Keratinocyte (primary cell): ENCODE data around the gene DEUP1. TPM values are rescaled to one million over a fixed set of nuclear protein-coding genes. Genes with fewer than 3 reads are reported as not detected.

Experiments used
- DNase-seq: peaks from one replicate; pipeline ENCODE4 v3.0.0-alpha.2; 2011; ENCODE audit warnings: low read depth, missing footprints, low spot score
- FAIRE-seq: peaks from 2 replicates; lab custom pipeline; 2011; peaks lifted over from hg19 to GRCh38; lab: Jason Lieb, UNC
- H2AFZ ChIP-seq: 2 replicates; pipeline ENCODE4 v1.6.0; 2012; ENCODE audit warnings: low read length, control low read depth, inconsistent platforms; ENCODE audit not compliant: control insufficient read depth
- H3K27ac ChIP-seq: 2 replicates; pipeline ENCODE4 v1.5.1; 2011; ENCODE audit warnings: low read length; ENCODE audit not compliant: control insufficient read depth, insufficient read depth
- H3K27me3 ChIP-seq: 3 replicates; pipeline ENCODE4 v1.6.0; 2011; ENCODE audit warnings: low read length; ENCODE audit not compliant: control insufficient read depth, insufficient read depth; ENCODE audit errors: extremely low read depth
- H3K36me3 ChIP-seq, 2 experiments: 2 replicates in 1 of 2; 3 replicates in 1 of 2; pipeline ENCODE4 v1.5.1; 2011; ENCODE audit warnings: low read length in 2 of 2, mild to moderate bottlenecking in 1 of 2; ENCODE audit not compliant: control insufficient read depth in 2 of 2, insufficient read depth in 2 of 2; ENCODE audit errors: extremely low read depth in 1 of 2
- H3K4me1 ChIP-seq: 3 replicates; pipeline ENCODE4 v1.5.1; 2011; ENCODE audit warnings: low read length; ENCODE audit not compliant: control insufficient read depth, insufficient read depth; ENCODE audit errors: extremely low read depth
- H3K4me2 ChIP-seq: 3 replicates; pipeline ENCODE4 v1.6.0; 2011; ENCODE audit warnings: low read depth, low read length; ENCODE audit not compliant: control insufficient read depth, insufficient read depth; ENCODE audit errors: extremely low read depth
- H3K4me3 ChIP-seq, 3 experiments: fragments of 200-600 bp in 1 of 3; sonication (generic) in 1 of 3; 2 replicates in 2 of 3; 3 replicates in 1 of 3; pipeline ENCODE4 v1.5.1; 2011 to 2016; ENCODE audit warnings: low read length in 3 of 3, mild to moderate bottlenecking in 3 of 3, control low read depth in 2 of 3, inconsistent platforms in 1 of 3, low read depth in 1 of 3, mixed read lengths in 1 of 3, mixed run types in 1 of 3, moderate library complexity in 1 of 3; ENCODE audit not compliant: control insufficient read depth in 2 of 3, insufficient read depth in 2 of 3; ENCODE audit errors: extremely low read depth in 1 of 3
- H3K79me2 ChIP-seq: 2 replicates; pipeline ENCODE4 v1.6.0; 2012; ENCODE audit warnings: low read length; ENCODE audit not compliant: control insufficient read depth, insufficient read depth
- H3K9ac ChIP-seq: 3 replicates; pipeline ENCODE4 v1.6.0; 2011; ENCODE audit warnings: low read length; ENCODE audit not compliant: control insufficient read depth, insufficient read depth; ENCODE audit errors: extremely low read depth
- H3K9me1 ChIP-seq: 3 replicates; pipeline ENCODE4 v1.6.0; 2011; ENCODE audit warnings: low read length; ENCODE audit not compliant: control insufficient read depth, insufficient read depth; ENCODE audit errors: extremely low read depth
- H3K9me3 ChIP-seq: 2 replicates; pipeline ENCODE4 v1.5.1; 2012; ENCODE audit warnings: low read depth, low read length; ENCODE audit not compliant: control insufficient read depth
- H4K20me1 ChIP-seq: 3 replicates; pipeline ENCODE4 v1.6.0; 2011; ENCODE audit warnings: low read length; ENCODE audit not compliant: control insufficient read depth, insufficient read depth; ENCODE audit errors: extremely low read depth
- EZH2 ChIP-seq: IDR thresholded peaks from one replicate; pipeline ENCODE4 v1.6.1; 2012; ENCODE audit warnings: inconsistent platforms, mild to moderate bottlenecking, low read length, moderate library complexity
- dilution Hi-C: fragments of 300-500 bp; cut with MboI; formaldehyde crosslinking; loops from one replicate; pipeline ENCODE4 v1.7.0; 2020; ENCODE audit warnings: low sequenced_read_pairs; ENCODE audit not compliant: extremely low pct_ligation_motif_present
- polyA plus RNA-seq, 5 experiments: library from polyadenylated mRNA; depleted of rRNA in 3 of 5; stranded (reverse) in 3 of 5; stranded (forward) in 1 of 5; unstranded in 1 of 5; fragments of >200 nt; gene quantifications; 1 replicate in 1 of 5; 2 replicates in 3 of 5; 3 replicates in 1 of 5; pipeline versions ENCODE4 v1.2.1 to v1.2.3, GENCODE V29; 2011 to 2012; ENCODE audit warnings: missing spikeins in 2 of 5, low read depth in 1 of 5, low replicate concordance in 1 of 5
- TF ChIP-seq, protein P1 (sequence below), 3 experiments: IDR thresholded peaks in 1 of 3; conservative IDR thresholded peaks in 1 of 3; optimal IDR thresholded peaks in 1 of 3; 2 replicates in 2 of 3; 3 replicates in 1 of 3; pipeline versions ENCODE3 to v1.5.1; 2011; ENCODE audit warnings: low read length in 3 of 3, mild to moderate bottlenecking in 3 of 3, moderate library complexity in 2 of 3, control low read depth in 1 of 3, inconsistent platforms in 1 of 3; ENCODE audit not compliant: insufficient read depth in 2 of 3; ENCODE audit errors: extremely low read depth in 1 of 3

DEUP1 gene
- polyA plus RNA-seq, 1 donor (not counting 4 experiments of a cell fraction or from before 2014, with no cell fraction given): 0.12 TPM

DNA sequence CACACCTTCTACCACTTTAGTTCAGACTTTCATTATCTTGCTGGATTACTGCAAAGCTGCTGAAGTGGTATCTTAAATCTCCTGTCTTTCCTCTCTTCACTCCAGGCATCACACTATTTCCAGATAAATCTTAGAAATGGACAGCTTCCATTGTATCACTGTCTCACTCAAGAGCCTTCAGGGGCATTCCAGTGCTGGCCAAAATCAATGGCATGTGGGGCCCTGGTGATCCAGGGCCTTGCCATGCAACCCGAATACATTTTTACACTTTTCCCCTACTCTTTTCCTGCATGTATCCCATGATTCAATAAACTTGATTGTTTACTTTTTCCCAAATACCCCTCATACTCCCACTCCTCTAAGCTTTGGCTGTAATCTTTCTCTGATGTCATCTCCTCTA lies 39.4 kb upstream of the DEUP1 start:
- Histone ChIP-seq H3K27me3 (no peaks in the 10 kb centered on the region), H3K4me2 (no peak overlapping the region), H3K9me3 (no peaks in the 10 kb centered on the region), H3K9me1 (no peaks in the 10 kb centered on the region), H3K4me1 (no peaks in the 10 kb centered on the region), H3K27ac (no peak overlapping the region), H3K79me2 (no peaks in the 10 kb centered on the region), H3K9ac (no peak overlapping the region), H4K20me1 (no peaks in the 10 kb centered on the region), H3K4me3 (no peak overlapping the region), H3K36me3 (no peaks in the 10 kb centered on the region), H2AFZ (no peak overlapping the region)
- no peak for FAIRE-seq
- dilution Hi-C loops: no loop called here
- no peak for DNase-seq
- TF ChIP-seq, protein P1, sequence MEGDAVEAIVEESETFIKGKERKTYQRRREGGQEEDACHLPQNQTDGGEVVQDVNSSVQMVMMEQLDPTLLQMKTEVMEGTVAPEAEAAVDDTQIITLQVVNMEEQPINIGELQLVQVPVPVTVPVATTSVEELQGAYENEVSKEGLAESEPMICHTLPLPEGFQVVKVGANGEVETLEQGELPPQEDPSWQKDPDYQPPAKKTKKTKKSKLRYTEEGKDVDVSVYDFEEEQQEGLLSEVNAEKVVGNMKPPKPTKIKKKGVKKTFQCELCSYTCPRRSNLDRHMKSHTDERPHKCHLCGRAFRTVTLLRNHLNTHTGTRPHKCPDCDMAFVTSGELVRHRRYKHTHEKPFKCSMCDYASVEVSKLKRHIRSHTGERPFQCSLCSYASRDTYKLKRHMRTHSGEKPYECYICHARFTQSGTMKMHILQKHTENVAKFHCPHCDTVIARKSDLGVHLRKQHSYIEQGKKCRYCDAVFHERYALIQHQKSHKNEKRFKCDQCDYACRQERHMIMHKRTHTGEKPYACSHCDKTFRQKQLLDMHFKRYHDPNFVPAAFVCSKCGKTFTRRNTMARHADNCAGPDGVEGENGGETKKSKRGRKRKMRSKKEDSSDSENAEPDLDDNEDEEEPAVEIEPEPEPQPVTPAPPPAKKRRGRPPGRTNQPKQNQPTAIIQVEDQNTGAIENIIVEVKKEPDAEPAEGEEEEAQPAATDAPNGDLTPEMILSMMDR (optimal IDR thresholded peaks at IDR 0.05 in 1 of 3, IDR thresholded peaks at IDR 0.05 in 1 of 3, conservative IDR thresholded peaks at IDR 0.05 in 1 of 3; ENCODE audit: extremely low read depth in 1 of 3, insufficient read depth in 2 of 3, low read length in 3 of 3): no peak
- no peak for TF ChIP-seq EZH2

DNA sequence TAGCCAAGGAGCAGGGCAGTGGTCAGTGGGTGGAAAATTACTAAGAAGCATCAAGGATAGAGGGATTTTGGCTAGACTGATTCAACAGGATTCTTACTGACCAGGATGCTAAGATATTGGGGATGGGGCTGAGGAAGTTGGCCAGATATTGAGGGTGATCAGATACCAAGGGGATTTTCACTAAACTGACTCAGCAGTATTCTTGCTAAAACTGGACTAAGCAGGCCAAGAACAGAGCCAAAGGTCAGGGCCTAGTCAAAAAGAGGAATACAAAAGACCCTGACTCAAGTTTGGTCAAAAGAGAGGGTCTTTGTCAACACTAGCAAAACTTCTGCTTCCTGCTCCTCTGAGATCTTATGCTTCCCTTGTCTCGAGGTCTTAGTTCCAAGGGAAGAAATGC lies 38.6 kb upstream of the DEUP1 start:
- Histone ChIP-seq H3K9me3 (no peaks in the 10 kb centered on the region), H3K27ac (no peak overlapping the region), H2AFZ (no peak overlapping the region), H3K4me3 (no peak overlapping the region), H3K27me3 (no peaks in the 10 kb centered on the region), H3K9me1 (no peaks in the 10 kb centered on the region), H3K36me3 (no peaks in the 10 kb centered on the region), H4K20me1 (no peaks in the 10 kb centered on the region), H3K4me1 (no peaks in the 10 kb centered on the region), H3K4me2 (no peak overlapping the region), H3K79me2 (no peaks in the 10 kb centered on the region), H3K9ac (no peak overlapping the region)
- FAIRE-seq: no peak
- DNase-seq: no peak
- TF ChIP-seq, protein P1 (optimal IDR thresholded peaks at IDR 0.05 in 1 of 3, IDR thresholded peaks at IDR 0.05 in 1 of 3, conservative IDR thresholded peaks at IDR 0.05 in 1 of 3; ENCODE audit: extremely low read depth in 1 of 3, insufficient read depth in 2 of 3, low read length in 3 of 3): no peak
- TF ChIP-seq EZH2: no peak
- dilution Hi-C loops: no loop called here
